ENCODE data around the gene SIL1.

SIL1 gene

DNA sequence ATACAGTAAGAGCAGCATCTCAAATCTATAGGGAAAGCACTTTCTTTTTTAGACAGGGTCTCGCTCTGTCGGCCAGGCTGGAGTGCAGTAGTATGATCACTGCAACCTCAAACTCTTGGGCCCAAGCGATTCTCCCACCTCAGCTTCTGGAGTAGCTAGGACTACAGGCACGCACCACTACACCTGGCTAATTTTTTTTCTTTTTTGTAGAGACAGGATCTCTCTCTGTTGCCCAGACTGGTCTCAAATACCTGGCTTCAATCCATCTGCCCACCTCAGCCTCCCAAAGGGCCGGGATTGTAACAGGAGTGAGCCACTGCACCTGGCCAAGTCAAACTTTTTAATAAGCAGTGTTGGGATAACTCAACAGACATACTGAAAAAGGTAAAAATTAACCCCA is 107.6 kb downstream of the SIL1 start:
- H3K56ac ChIP-seq (ENCODE audit: low read length) = no peak overlapping the region
- H2BK15ac ChIP-seq (replicated peaks; ENCODE audit: low read depth) = no peak overlapping the region
- H3K4ac ChIP-seq (ENCODE audit: low read depth, low read length) = no peak overlapping the region
- H3K79me2 ChIP-seq (ENCODE audit: control insufficient read depth, insufficient read depth, low read length) = no peaks in the 10 kb centered on the region
- H3K27me3 ChIP-seq (ENCODE audit: insufficient read depth, low read length, poor library complexity) = no peaks in the 10 kb centered on the region
- no peaks in the 10 kb centered on the region for H3K4me1 ChIP-seq (ENCODE audit: control insufficient read depth, low read depth, low read length)
- no peak for DNase-seq
- H4K8ac ChIP-seq (ENCODE audit: low read depth, low read length) = no peak overlapping the region
- no peak overlapping the region for H2AK5ac ChIP-seq (ENCODE audit: low read length)
- H2BK120ac ChIP-seq (ENCODE audit: low read depth, low read length) = no peak overlapping the region
- no peak overlapping the region for H4K5ac ChIP-seq (ENCODE audit: low read length)
- no peak overlapping the region for H3K4me2 ChIP-seq (ENCODE audit: low read length)
- WGBS (ENCODE audit: extremely low coverage, insufficient coverage, low lambda C conversion rate) = no CpG with 5 or more reads among the region's 5 CpGs
- H3K79me1 ChIP-seq (ENCODE audit: low read length) = no peaks in the 10 kb centered on the region
- no peak overlapping the region for H3K23ac ChIP-seq (ENCODE audit: low read length)
- no peak overlapping the region for H3K27ac ChIP-seq (ENCODE audit: low read depth, low read length)
- H3K4me3 ChIP-seq (ENCODE audit: low read length) = no peak overlapping the region
- H2BK5ac ChIP-seq (ENCODE audit: low read length) = no peak overlapping the region
- no peak overlapping the region for H3K9ac ChIP-seq (ENCODE audit: low read length)
- H3K18ac ChIP-seq (ENCODE audit: low read length) = no peak overlapping the region
- H3K36me3 ChIP-seq (ENCODE audit: control insufficient read depth, insufficient read depth, low read length) = no peaks in the 10 kb centered on the region

DNA sequence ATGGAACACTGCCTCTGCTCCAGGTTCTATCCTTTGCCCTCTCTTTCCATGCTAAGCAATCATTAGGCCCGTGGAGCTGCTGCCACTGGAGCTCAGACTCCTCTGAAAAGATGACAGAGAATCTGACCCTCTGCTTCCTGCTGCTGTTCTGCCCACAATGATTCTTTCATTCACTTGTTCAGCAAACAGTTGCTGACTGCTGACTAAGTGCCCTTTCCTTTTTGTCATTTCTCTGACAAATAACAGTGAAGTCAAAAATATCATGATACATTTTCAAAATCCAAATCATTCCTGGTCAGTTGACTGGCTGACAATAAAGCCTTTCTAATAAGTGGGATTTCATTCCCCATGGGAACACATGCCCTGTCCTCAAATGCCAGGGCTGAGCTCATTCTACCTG is 110.1 kb downstream of the SIL1 start:
- no peaks in the 10 kb centered on the region for H3K79me2 ChIP-seq (ENCODE audit: control insufficient read depth, insufficient read depth, low read length)

DNA sequence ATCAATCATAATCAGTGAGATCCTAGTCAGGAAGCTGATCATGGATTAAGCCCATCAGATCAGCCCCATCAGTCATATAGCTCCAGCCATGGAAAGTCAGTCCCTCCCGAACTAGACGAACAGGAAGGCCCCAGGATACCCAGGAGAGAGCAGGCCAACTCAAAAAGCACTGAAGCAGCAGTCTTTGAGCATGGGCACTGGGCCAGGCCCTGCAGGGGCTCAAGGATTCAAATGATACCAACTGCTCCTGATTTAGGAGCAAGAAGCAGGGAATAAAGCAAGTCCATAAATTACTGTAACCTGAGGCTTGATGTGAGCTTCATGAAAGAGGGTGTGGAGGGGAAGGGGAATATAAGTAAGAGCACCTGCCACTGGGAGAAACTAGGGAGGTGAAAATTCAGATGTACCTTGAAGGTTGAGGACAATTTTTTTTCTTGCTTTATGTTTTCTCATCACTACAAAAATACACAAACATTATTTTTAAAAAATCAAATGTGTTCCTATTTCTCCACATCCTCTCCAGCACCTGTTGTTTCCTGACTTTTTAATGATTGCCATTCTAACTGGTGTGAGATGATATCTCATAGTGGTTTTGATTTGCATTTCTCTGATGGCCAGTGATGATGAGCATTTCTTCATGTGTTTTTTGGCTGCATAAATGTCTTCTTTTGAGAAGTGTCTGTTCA is 115.2 kb downstream of the SIL1 start:
- H3K4ac ChIP-seq (ENCODE audit: low read depth, low read length) = no peak overlapping the region
- H3K56ac ChIP-seq (ENCODE audit: low read length) = no peak overlapping the region
- no peak overlapping the region for H4K5ac ChIP-seq (ENCODE audit: low read length)
- H2BK120ac ChIP-seq (ENCODE audit: low read depth, low read length) = no peak overlapping the region
- H2BK5ac ChIP-seq (ENCODE audit: low read length) = no peak overlapping the region
- no CpG with 5 or more reads among the region's 2 CpGs for WGBS (ENCODE audit: extremely low coverage, insufficient coverage, low lambda C conversion rate)
- no peak for DNase-seq
- no peak overlapping the region for H2AK5ac ChIP-seq (ENCODE audit: low read length)
- no peak overlapping the region for H3K4me3 ChIP-seq (ENCODE audit: low read length)
- H3K79me1 ChIP-seq (ENCODE audit: low read length) = no peaks in the 10 kb centered on the region
- no peak overlapping the region for H3K23ac ChIP-seq (ENCODE audit: low read length)
- H3K4me2 ChIP-seq (ENCODE audit: low read length) = no peak overlapping the region
- H3K79me2 ChIP-seq (ENCODE audit: control insufficient read depth, insufficient read depth, low read length) = no peaks in the 10 kb centered on the region
- H4K8ac ChIP-seq (ENCODE audit: low read depth, low read length) = no peak overlapping the region
- H3K27ac ChIP-seq (ENCODE audit: low read depth, low read length) = no peak overlapping the region
- H3K36me3 ChIP-seq (ENCODE audit: control insufficient read depth, insufficient read depth, low read length) = no peaks in the 10 kb centered on the region
- H3K18ac ChIP-seq (ENCODE audit: low read length) = no peak overlapping the region
- H2BK15ac ChIP-seq (replicated peaks; ENCODE audit: low read depth) = no peak overlapping the region
- no peaks in the 10 kb centered on the region for H3K27me3 ChIP-seq (ENCODE audit: insufficient read depth, low read length, poor library complexity)
- no peak overlapping the region for H3K9ac ChIP-seq (ENCODE audit: low read length)
- H3K4me1 ChIP-seq (ENCODE audit: control insufficient read depth, low read depth, low read length) = no peaks in the 10 kb centered on the region

More for the DNA sequence above, 110.1 kb downstream of the SIL1 start:
- no CpG with 5 or more reads among the region's 1 CpG for WGBS (ENCODE audit: extremely low coverage, insufficient coverage, low lambda C conversion rate)
- H3K27ac ChIP-seq (ENCODE audit: low read depth, low read length) = no peak overlapping the region
- H4K5ac ChIP-seq (ENCODE audit: low read length) = no peak overlapping the region
- no peak overlapping the region for H3K4me2 ChIP-seq (ENCODE audit: low read length)
- H2AK5ac ChIP-seq (ENCODE audit: low read length) = no peak overlapping the region
- no peak overlapping the region for H3K9ac ChIP-seq (ENCODE audit: low read length)
- no peaks in the 10 kb centered on the region for H3K36me3 ChIP-seq (ENCODE audit: control insufficient read depth, insufficient read depth, low read length)
- no peak overlapping the region for H3K56ac ChIP-seq (ENCODE audit: low read length)
- no peak for DNase-seq
- H3K4me3 ChIP-seq (ENCODE audit: low read length) = no peak overlapping the region
- H2BK5ac ChIP-seq (ENCODE audit: low read length) = no peak overlapping the region
- no peak overlapping the region for H2BK15ac ChIP-seq (replicated peaks; ENCODE audit: low read depth)
- H3K23ac ChIP-seq (ENCODE audit: low read length) = no peak overlapping the region
- no peaks in the 10 kb centered on the region for H3K79me1 ChIP-seq (ENCODE audit: low read length)
- H3K4ac ChIP-seq (ENCODE audit: low read depth, low read length) = no peak overlapping the region
- no peak overlapping the region for H2BK120ac ChIP-seq (ENCODE audit: low read depth, low read length)
- H3K27me3 ChIP-seq (ENCODE audit: insufficient read depth, low read length, poor library complexity) = no peaks in the 10 kb centered on the region
- H3K18ac ChIP-seq (ENCODE audit: low read length) = no peak overlapping the region
- H3K4me1 ChIP-seq (ENCODE audit: control insufficient read depth, low read depth, low read length) = no peaks in the 10 kb centered on the region
- H4K8ac ChIP-seq (ENCODE audit: low read depth, low read length) = no peak overlapping the region

DNA sequence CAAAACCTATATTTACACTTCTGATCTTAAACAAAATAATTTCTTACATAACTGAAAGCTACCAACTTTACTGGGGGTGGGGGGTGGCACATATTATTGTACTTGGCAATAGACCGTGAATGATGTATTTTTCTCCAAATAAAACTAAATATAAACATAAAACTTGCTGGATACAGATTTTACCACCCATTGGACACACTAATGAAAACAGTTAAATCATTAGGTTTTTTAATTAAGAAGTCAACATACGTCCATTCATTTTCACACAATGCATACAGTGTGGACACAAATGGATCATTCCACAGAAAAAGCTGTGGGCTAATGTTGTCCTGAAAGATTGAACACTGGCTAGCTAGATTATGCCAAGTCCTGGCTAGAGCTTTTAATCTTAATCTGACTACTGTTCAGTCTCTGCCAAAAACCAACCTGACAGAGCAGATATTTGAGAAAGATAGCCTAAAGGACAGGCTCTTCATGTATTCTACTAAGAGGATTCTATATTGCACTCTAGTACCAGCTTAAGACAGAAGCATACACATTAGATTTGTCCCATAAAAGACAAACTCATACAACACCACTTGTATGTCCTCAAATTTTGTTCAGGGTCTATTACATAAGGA is 118.1 kb downstream of the SIL1 start:
- Histone ChIP-seq H2BK15ac (replicated peaks; ENCODE audit: low read depth) (no peak overlapping the region), H3K9ac (ENCODE audit: low read length) (no peak overlapping the region), H4K5ac (ENCODE audit: low read length) (no peak overlapping the region), H3K4me3 (ENCODE audit: low read length) (no peak overlapping the region), H2BK5ac (ENCODE audit: low read length) (no peak overlapping the region), H3K4me2 (ENCODE audit: low read length) (no peak overlapping the region), H2BK120ac (ENCODE audit: low read depth, low read length) (no peak overlapping the region), H3K56ac (ENCODE audit: low read length) (no peak overlapping the region), H3K27ac (ENCODE audit: low read depth, low read length) (no peak overlapping the region), H3K4ac (ENCODE audit: low read depth, low read length) (no peak overlapping the region), H3K79me1 (ENCODE audit: low read length) (no peaks in the 10 kb centered on the region), H3K23ac (ENCODE audit: low read length) (no peak overlapping the region), H3K18ac (ENCODE audit: low read length) (no peak overlapping the region), H2AK5ac (ENCODE audit: low read length) (no peak overlapping the region), H3K4me1 (ENCODE audit: control insufficient read depth, low read depth, low read length) (no peaks in the 10 kb centered on the region), H4K8ac (ENCODE audit: low read depth, low read length) (no peak overlapping the region), H3K36me3 (ENCODE audit: control insufficient read depth, insufficient read depth, low read length) (no peaks in the 10 kb centered on the region), H3K79me2 (ENCODE audit: control insufficient read depth, insufficient read depth, low read length) (no peaks in the 10 kb centered on the region), H3K27me3 (ENCODE audit: insufficient read depth, low read length, poor library complexity) (no peaks in the 10 kb centered on the region)
- no peak for DNase-seq
- WGBS (ENCODE audit: extremely low coverage, insufficient coverage, low lambda C conversion rate) = no CpG with 5 or more reads among the region's 2 CpGs

DNA sequence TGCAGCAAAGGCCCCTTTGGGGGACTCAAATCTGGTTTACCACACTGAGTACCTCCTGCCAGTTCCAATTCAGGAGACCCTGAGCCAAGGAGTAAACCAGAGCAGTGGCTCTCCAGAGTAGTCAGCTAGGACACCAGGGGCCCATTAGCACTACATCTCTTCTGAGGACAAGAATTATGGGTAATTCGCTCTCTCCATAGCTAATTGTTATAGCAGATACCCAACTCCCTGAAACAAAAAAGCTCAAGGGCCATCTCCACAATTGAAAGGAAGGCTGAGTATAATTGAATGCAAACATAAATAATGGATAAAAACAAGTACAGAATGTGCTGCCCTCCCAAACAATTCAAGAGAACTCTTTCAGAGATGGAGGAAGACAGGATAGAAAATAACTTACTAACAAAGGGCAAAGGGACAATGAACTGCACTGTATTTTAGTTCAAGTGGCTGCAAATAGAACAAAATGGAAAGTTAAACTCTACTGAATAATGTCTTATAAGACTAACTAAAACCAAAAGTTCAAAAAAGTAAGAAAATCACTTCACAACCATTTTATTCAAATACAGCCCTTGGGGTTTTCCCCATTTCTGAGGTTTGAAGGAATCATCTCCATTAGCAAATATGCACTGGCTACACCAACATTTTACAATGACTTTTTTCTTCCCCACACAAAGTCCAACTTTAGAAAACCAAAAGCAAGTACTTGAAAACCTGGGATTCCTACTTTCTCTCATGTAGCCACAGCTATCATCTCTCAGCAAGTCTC is 118.8 kb downstream of the SIL1 start:
- Histone ChIP-seq H4K5ac (ENCODE audit: low read length) (no peak overlapping the region), H3K9ac (ENCODE audit: low read length) (no peak overlapping the region), H2BK120ac (ENCODE audit: low read depth, low read length) (no peak overlapping the region), H3K79me2 (ENCODE audit: control insufficient read depth, insufficient read depth, low read length) (no peaks in the 10 kb centered on the region), H3K4ac (ENCODE audit: low read depth, low read length) (no peak overlapping the region), H3K4me2 (ENCODE audit: low read length) (no peak overlapping the region), H2BK5ac (ENCODE audit: low read length) (no peak overlapping the region), H4K8ac (ENCODE audit: low read depth, low read length) (no peak overlapping the region), H3K36me3 (ENCODE audit: control insufficient read depth, insufficient read depth, low read length) (no peaks in the 10 kb centered on the region), H2AK5ac (ENCODE audit: low read length) (no peak overlapping the region), H3K56ac (ENCODE audit: low read length) (no peak overlapping the region), H2BK15ac (replicated peaks; ENCODE audit: low read depth) (no peak overlapping the region), H3K79me1 (ENCODE audit: low read length) (no peaks in the 10 kb centered on the region), H3K4me3 (ENCODE audit: low read length) (no peak overlapping the region), H3K18ac (ENCODE audit: low read length) (no peak overlapping the region), H3K27ac (ENCODE audit: low read depth, low read length) (no peak overlapping the region), H3K23ac (ENCODE audit: low read length) (no peak overlapping the region), H3K4me1 (ENCODE audit: control insufficient read depth, low read depth, low read length) (no peaks in the 10 kb centered on the region), H3K27me3 (ENCODE audit: insufficient read depth, low read length, poor library complexity) (no peaks in the 10 kb centered on the region)
- no CpG with 5 or more reads among the region's 1 CpG for WGBS (ENCODE audit: extremely low coverage, insufficient coverage, low lambda C conversion rate)
- no peak for DNase-seq

Measured in mesendoderm (in vitro differentiated cells).